ENCODE results near the gene PPP3R1. TPM values are rescaled to one million over a fixed set of nuclear protein-coding genes. Genes with fewer than 3 reads are reported as not detected.
A peak's percentile ranks its signal among the peaks of the same experiment; 100 is the strongest.

The PPP3R1 gene
- total RNA-seq, 3 donors from 2014 or later, result 32.8 to 54.4 (median 34.1) TPM

DNA sequence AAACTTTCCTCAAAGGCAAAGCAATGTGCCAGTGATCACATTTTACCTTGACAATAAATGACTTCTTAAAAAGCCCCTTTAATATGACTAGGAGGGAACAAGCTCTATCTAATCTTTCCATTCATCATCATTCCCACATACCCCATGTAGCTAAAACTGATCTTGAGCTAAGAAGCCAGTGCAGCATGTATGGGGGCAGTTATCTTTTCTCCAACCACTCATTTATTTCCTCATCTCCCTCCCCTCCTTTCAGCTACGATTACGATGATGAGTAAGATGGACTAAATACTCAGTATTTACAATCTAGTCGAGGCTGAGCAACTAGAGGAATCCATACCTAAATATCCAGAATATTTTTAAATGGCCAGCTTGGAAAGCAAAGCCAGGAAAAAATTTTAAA, 59.2 kb downstream of the PPP3R1 start:
- H3K4me1 ChIP-seq, result peaks cover 0 to 7% of the 10 kb centered on the region in 2 donors
- H3K27me3 ChIP-seq, result no peaks in the 10 kb centered on the region
- intact Hi-C loops (cut with DNase I; ENCODE audit: low total_unique reads), result no loop called here

DNA sequence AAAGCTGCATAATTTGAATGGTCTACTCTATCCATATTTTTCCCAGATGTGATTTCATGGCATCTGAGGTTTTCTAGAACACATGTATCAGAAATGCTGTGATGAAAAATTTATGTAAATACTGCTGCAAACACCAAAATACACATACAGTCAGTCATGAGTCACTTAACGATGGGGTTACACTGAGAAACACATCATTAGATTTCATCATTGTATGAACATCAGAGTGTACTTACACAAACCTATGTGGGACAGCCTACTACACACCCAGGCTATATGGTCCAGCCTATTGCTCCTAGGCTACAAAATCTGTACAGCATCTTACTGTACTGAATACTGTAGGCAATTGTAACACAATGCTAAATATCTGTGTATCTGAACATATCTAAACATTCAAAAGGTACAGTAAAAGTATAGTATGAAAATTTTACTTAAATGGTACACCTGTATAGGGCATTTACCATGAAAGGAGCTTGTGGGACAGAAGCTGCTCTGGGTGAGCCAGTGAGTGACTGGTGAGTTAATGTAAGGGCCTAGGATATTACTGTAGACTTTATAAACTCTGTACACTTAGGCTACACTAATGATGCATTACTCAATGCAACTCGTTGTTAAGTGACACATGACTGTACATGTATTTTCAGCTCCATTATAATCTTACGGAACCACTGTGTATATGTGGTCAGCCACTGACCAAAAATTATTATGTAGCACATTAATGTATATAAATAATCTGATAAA, 61.2 kb downstream of the PPP3R1 start:
- Histone ChIP-seq H3K27me3 (no peaks in the 10 kb centered on the region), H3K9me3 (no peaks in the 10 kb centered on the region), H3K27ac (no peak overlapping the region), H3K4me3 (no peak overlapping the region), H3K36me3 (no peaks in the 10 kb centered on the region), H3K4me1 (peaks cover 0 to 4% of the 10 kb centered on the region in 2 donors)
- TF ChIP-seq, protein P1, sequence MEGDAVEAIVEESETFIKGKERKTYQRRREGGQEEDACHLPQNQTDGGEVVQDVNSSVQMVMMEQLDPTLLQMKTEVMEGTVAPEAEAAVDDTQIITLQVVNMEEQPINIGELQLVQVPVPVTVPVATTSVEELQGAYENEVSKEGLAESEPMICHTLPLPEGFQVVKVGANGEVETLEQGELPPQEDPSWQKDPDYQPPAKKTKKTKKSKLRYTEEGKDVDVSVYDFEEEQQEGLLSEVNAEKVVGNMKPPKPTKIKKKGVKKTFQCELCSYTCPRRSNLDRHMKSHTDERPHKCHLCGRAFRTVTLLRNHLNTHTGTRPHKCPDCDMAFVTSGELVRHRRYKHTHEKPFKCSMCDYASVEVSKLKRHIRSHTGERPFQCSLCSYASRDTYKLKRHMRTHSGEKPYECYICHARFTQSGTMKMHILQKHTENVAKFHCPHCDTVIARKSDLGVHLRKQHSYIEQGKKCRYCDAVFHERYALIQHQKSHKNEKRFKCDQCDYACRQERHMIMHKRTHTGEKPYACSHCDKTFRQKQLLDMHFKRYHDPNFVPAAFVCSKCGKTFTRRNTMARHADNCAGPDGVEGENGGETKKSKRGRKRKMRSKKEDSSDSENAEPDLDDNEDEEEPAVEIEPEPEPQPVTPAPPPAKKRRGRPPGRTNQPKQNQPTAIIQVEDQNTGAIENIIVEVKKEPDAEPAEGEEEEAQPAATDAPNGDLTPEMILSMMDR (IDR thresholded peaks at IDR 0.05), result no peak
- no peak for TF ChIP-seq POLR2A (IDR thresholded peaks at IDR 0.05)
- TF ChIP-seq POLR2AphosphoS5 (IDR thresholded peaks at IDR 0.05), result no peak
- DNase-seq (ENCODE audit: low spot score in 2 of 2), result no peak
- intact Hi-C loops (cut with DNase I; ENCODE audit: low total_unique reads), result no loop called here

More for the DNA sequence above, 59.2 kb downstream of the PPP3R1 start:
- DNase-seq (ENCODE audit: low spot score in 2 of 2), result no peak
- TF ChIP-seq POLR2AphosphoS5 (IDR thresholded peaks at IDR 0.05) (no peak), POLR2A (IDR thresholded peaks at IDR 0.05) (no peak)
- TF ChIP-seq, protein P1 (IDR thresholded peaks at IDR 0.05), result no peak
- H3K27ac ChIP-seq, result peak overlapping the region in 1 of 2 donors; percentile 23
- no peaks in the 10 kb centered on the region for H3K36me3 ChIP-seq
- no peak overlapping the region for H3K4me3 ChIP-seq
- H3K9me3 ChIP-seq, result no peaks in the 10 kb centered on the region

DNA sequence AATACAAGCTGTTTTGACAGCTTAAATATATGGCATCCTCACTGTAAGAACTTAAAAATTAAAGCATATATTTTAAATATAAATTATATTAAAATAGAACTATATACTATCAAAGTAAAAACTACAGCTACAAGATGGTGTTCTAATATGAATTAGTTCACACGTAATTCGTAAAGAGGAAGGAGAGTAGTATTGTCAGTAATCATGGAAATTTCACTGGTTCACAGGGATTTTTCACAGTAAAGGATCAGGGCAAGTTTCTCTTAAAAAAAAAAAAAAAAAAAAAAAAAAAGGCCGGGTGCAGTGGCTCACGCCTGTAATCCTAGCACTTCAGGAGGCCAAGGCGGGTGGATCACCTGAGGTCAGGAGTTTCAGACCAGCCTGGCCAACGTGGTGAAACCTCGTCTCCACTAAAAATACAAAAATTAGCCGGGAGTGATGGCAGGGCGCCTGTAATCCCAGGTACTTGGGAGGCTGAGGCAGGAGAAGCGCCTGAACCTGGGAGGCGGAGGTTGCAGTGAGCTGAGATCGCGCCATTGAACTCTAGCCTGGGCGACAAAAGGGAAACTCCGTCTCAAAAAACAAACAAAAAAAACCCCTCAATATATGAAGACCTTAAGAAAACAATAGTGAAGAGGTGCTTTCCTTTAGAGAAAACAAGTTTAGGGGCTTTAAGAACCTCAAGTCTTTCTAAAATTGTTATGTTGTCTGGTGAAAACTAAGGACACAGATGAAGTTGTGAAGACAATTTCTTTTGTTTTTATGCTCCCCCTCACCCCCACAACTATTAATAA, 62.1 kb downstream of the PPP3R1 start:
- no peak overlapping the region for H3K4me3 ChIP-seq
- no peaks in the 10 kb centered on the region for H3K4me1 ChIP-seq
- H3K27me3 ChIP-seq, result no peaks in the 10 kb centered on the region
- no peak for TF ChIP-seq POLR2A (IDR thresholded peaks at IDR 0.05)
- TF ChIP-seq, protein P1 (IDR thresholded peaks at IDR 0.05), result no peak
- TF ChIP-seq POLR2AphosphoS5 (IDR thresholded peaks at IDR 0.05), result no peak
- intact Hi-C loops (cut with DNase I; ENCODE audit: low total_unique reads), result no loop called here
- H3K36me3 ChIP-seq, result no peaks in the 10 kb centered on the region
- no peaks in the 10 kb centered on the region for H3K9me3 ChIP-seq
- H3K27ac ChIP-seq, result no peak overlapping the region
- no peak for DNase-seq (ENCODE audit: low spot score in 2 of 2)

DNA sequence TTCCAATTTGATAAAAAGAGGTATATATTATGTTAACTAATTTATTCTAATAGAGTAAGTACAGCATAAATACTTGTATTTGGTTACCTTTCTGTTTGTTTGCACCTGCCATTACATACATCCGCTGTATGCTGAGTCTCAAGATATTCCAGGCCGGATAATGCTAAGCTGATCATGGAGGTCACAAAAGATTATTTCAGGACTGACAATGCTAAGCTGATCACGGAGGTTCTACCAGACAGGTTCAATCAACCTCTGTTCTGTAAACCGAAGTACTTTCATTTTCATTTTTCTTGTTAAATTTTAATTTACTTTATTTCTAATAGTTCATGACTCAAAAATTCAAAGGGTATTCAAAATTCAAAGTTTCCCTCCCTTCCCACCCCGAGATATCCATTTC, 63.5 kb downstream of the PPP3R1 start:
- DNase-seq (ENCODE audit: low spot score in 2 of 2), result no peak
- Histone ChIP-seq H3K27me3 (no peaks in the 10 kb centered on the region), H3K36me3 (no peaks in the 10 kb centered on the region), H3K4me3 (no peak overlapping the region), H3K9me3 (no peaks in the 10 kb centered on the region), H3K27ac (no peak overlapping the region), H3K4me1 (no peaks in the 10 kb centered on the region)
- intact Hi-C loops (cut with DNase I; ENCODE audit: low total_unique reads), result no loop called here
- TF ChIP-seq POLR2AphosphoS5 (IDR thresholded peaks at IDR 0.05), result no peak
- TF ChIP-seq, protein P1 (IDR thresholded peaks at IDR 0.05), result no peak
- TF ChIP-seq POLR2A (IDR thresholded peaks at IDR 0.05), result no peak

DNA sequence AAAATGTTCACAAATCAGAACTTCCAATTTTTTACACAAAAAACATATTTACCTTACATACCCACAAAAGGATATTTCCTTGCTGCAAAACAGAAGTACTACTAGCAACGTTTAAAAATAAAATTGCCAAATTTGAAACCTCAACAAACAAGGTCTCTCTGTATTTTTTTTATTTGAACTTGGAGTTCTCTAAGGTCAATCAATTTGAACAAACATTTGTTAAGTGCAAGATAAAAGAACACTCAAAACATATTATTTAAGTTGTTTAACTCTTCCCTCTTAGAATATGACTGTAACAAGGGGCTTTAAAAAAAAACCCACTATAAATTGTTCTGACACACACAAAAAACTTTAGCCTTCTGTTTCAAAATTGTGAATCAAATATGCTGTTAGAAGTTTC, 65.0 kb downstream of the PPP3R1 start:
- H3K36me3 ChIP-seq, result no peaks in the 10 kb centered on the region
- H3K9me3 ChIP-seq, result no peaks in the 10 kb centered on the region
- DNase-seq (ENCODE audit: low spot score in 2 of 2), result no peak
- H3K4me1 ChIP-seq, result no peaks in the 10 kb centered on the region
- TF ChIP-seq, protein P1 (IDR thresholded peaks at IDR 0.05), result no peak
- TF ChIP-seq POLR2AphosphoS5 (IDR thresholded peaks at IDR 0.05) (no peak), POLR2A (IDR thresholded peaks at IDR 0.05) (no peak)
- intact Hi-C loops (cut with DNase I; ENCODE audit: low total_unique reads), result no loop called here
- H3K4me3 ChIP-seq, result no peak overlapping the region
- H3K27me3 ChIP-seq, result no peaks in the 10 kb centered on the region
- H3K27ac ChIP-seq, result no peak overlapping the region
